DMS 273 (cell line): ENCODE data around the gene WBP2.
A peak's percentile ranks its signal among the peaks of the same experiment; 100 is the strongest.
"Not testable (repeated sequence)": the region's sequence is repeated elsewhere in the genome, so short reads cannot be mapped to it uniquely, and the experiment has no call there.

ENCODE experiments used
- DNase-seq: peaks from one replicate; lab custom pipeline; 2025; ENCODE audit not compliant: unreplicated experiment; lab: John Stamatoyannopoulos, UW

The WBP2 gene

DNA sequence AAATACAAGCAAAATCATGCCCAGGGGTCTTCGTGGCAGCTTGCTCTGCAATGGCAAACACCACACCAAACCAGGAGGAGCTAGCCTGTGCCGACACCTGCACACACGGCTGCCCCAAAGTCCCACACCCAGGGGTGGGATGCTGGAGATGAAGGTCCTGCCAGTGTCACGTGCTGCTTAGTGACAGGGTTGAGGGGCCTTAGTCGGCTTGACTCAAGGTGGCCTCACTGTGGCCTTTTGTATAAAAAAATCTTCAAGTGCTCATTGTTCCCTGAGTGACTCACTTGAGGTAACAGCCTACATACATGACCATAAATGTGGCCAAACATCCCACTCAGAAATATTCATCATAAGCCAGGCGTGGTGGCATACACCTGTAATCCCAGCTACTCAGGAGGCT lies 34.3 kb upstream of the WBP2 start:
- DNase-seq: no peak

DNA sequence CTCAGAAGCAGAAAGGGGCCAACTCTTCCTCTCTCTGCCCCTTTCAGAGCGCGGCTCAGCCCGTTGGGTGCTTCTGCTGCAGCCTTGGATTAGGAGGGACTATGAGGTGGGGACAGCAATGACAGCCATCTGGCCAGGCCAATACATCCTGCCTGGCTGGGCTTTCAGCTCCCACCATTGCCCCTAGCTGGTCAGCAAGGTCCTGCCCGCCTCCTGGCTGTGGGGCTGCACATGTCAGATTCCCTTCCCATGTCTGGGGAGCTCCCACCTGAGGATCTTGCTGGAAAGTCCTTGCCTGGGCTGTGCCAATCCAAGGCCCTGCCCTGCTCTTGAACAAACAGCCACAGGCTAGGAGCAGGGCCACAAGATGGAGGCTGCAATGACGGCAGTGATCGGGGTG lies 33.3 kb upstream of the WBP2 start:
- no peak for DNase-seq

DNA sequence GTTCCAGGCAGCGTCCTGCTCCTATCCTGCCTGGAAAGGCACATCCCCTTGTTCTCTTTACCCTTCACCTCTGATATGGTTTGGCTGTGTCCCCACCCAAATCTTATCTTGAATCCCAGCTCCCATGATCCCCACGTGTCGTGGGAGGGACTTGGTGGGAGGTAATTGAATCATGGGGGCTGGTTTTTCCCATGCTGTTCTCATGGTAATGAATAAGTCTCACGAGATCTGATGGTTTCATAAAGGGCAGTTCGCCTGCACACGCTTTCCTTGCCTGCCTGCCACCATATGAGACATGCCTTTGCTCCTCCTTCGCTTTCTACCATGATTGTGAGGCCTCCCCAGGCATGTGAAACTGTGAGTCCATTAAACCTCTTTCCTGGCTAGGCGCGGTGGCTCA lies 30.7 kb upstream of the WBP2 start:
- not testable (repeated sequence) for DNase-seq

DNA sequence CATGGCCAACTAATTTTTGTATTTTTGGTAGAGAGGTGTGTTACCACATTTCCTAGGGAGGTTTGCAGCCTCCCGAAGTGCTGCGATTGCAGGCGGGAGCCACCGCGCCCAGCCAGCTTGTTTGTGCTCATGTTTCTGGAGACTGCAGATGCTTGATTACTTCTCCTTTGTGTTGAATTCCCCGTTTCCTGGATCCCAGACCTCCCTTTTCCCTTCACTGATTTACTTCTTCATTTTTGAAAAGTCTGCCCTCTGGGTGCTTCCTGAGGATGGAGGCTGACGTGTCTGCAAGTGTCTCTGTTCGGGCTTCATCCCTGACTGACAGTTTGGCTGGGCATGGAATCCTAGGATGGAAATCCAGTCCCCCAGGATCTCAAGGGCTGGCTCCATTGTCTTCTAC lies 30.3 kb upstream of the WBP2 start:
- no peak for DNase-seq

DNA sequence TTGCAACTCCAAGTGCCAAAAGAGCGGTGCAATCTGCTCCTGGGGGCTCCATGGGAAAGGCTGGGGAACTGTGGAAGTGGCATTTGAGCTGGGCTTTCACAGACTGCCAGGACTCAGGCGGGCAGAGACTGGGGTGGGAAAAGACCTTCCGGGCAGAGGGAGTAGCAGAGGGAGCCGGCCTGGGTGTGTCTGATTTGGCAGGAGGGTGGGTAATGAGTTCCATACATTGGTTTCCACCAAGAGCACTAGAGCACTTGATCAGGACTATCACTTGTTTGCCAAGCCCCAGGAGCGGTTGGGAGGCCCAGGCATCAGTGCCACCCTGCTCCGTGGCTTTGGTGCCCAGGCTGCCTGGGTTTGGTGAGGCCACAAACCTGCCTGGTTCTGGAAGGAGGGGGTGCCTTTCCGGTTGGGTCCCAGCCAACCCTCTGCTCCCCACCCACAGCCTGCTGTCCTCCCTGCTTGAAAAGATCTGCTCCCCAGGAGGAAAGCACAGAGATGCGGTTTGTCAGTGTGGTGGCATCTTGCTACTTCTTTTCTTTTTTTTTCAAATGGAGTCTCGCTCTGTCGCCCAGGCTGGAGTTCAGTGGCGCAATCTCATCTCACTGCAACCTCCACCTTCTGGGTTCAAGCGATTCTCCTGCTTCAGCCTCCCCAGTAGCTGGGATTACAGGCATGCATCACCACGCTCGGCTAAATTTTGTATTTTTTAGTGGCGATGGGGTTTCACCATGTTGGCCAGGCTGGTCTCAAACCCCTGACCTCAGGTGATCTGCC lies 26.7 kb upstream of the WBP2 start:
- no peak for DNase-seq

DNA sequence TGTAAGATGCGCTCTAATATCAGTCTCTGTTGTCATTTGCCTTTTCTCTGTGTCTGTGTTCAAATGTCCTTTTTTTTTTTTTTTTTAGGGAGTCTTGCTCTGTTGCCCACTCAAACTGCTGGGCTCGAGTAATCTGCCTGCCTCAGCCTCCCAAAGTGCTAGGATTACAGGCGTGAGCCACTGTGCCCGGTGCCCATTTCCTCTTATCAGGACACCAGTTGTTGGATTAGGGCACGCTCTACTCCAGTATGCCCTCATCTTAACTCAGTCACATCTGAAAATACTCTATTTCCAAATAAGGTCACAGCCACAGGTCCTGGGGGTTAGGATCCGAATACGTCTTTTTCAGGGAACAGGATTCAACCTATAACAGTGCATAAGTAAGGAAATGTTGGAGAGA lies 25.1 kb upstream of the WBP2 start:
- DNase-seq: no peak

DNA sequence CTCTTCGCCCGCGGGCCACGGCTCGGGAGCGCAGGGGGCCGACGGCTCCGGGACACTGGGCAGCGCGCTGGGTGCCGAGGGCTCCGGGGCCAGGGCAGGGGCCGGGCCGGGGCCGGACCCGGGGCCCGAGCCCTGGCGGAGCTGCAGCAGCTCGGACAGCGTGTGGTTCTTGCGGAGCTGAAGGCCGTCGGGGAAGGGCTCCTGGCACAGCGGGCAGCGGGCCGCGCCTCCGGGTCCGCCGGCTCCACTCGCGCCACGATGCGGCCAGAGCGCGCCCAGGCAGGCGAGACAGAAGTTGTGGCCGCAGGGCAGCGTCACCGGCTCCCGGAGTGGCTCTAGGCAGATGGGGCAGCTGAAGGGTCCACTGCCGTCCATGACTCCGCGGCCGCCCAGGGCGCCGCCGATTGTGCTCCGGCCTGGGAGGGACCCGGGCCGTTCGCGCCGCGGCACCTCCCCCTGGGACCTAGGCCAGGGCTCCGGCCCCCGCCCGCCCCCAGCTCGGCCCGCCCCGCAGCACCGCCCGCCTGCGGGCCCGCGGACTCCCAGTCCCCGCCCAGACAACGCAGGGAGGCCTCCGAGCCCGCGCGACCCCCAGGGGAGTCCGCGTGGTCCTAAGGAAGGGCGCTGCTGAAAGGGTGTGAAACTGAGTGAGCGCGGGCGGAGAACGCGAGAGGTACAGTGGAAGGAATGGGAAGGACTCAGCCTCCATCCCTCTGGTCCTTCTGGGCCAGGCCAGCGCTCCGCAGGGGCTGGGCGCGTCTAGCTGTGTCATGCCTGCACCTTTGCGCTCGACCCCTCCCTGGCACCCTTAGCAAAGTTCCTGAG lies 23.3 kb upstream of the WBP2 start, which contains the start of gene TRIM47:
TSS of gene TRIM47 (minus strand) at position 408 of the 825 bp plus-strand sequence. CDS start at position 375, 33 bp downstream.
- DNase-seq: peak; percentile 50

DNA sequence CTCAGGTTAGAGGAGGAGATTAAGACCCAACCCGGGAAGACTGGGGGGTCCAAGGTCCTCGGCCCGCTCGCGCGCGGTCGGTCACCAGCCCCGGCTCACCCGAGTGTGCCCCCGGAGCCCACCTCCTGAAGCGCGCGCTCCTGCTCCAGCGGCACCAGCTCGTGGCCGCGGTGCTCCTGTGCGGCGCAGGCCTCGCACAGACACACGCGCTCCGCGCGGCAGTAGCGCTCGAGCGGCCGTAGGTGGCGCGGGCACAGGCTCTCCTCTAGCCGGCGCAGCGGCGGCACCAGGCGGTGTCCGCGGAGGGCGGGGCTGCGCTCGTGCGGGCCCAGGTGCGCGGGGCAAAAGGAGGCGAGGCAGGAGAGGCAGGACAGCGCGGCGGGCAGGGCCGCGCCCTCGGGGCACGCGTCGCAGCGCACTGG lies 22.6 kb upstream of the WBP2 start:
- DNase-seq: peak; percentile 88

DNA sequence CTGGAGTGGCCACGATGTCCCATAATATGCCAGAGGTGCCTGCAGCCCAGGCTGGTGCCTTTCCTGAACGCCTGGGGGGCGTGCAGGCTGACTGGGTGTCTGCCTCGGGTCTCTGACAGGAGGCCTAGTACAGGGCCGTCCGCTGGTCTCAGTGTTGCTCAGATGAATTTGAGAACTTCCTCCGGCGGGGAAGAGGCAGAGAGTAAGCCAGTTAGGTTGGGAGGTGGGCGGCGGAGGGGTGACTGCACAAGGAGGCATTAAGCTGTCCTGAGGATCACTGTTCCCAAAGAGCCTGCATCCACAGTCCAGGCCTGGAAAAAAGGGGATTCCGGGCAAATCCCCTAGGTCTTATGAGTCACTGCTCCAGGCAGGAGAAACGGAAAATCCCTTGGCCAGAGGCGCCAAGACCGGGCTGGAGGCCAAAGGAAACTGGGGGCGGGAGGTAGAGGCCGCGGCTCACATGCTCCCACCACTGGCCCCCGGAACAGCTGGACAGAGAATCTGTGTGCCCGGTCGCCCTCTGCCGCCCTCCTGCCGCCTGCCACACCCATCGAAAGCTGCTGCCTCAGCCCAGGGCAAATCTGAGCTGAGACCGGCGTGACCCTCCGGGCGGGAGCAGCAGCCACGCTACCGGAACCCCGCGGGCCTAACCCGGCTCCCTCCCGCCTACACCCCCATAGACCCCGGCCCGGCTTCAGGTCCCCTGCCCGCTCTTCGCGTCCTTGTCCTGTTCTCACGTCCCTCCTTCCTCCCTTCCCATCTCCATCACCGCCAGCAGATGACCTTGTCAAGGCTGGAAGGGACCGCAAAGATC lies 22.0 kb upstream of the WBP2 start:
- peak; percentile 76 for DNase-seq

DNA sequence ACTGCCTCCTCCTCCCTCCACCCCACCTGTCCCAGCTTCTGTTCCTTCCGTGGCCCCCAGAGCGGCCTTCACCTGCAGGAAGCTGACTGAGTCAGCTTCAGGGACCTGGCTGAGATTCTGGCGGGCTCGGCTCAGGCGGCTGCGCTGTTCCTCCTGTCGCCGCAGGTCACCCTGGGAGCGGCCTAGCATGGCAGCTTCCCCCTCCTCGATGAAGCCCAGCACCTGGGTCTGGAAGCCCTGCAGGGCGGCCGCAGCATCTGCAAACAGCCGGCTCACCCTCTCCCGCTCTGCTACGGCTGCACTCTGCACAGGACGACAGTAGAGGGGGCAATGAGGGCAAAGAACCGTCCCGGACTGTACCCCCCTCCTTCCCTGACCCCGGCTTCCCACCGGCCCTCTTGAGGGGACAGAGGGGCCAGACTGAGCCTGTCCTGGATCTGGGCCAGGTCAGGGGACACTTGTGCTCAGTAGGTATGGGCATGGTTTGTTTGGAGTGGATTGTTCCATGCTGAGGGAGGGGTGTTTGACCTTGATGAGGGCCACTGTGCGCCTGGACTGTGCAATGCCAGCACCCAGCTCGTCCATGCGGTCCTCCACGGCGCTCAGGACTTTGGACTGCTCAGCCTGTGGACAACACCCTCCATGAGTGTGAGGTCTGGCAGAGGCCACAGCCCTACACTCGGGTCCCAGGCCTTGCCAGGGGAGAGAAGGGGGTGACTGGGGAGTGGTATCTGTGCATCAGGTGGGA lies 21.2 kb upstream of the WBP2 start:
- peak; percentile 83 for DNase-seq

DNA sequence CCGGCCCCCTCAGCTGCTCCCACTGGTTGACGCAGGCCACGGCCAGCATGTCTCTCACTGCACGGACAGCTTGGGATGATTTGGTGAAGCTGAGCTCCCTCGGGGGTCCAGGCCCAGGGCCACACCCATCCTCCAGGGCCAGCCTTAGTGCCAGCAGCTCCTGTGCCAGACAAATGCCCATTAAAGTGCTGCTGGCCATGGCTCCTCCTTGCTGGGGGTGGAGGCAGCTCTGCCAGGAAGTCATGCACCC lies 20.7 kb upstream of the WBP2 start:
- no peak for DNase-seq

DNA sequence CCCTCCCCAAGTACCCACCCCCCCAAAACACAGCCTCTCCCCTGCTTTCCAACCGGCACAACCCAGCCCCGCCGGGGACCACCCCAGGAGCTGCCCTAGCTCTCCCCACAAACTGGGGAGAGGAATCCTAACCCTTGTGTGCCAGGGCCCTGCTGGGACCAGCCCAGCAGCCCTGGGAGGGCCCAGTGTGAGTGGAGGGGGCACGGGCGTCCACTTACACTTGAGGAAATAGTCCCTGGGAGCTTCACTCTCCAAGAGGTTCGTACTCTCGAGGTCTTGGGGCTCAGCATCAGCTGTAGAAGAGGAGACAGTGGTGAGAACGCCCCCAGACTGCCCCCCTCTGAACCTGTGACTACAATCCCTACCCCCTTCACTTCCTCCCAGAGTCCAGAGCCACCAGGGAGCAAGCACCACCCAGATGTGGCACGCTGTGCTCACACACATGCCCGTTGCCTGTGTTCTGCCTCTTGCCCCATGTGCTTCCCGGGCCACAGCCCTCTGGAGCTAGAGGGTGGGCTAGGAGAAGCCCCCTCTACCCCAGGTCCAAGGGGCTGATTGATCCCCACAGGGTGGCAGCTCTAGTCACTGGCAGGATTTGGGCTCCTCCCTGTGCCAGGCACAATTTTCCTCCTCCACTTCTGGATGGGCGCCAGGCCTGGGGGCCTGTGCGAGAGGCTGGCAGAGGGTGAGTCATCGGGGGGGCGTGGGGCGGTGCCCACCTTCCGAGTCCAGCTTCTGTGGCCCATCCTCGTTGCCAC lies 20.2 kb upstream of the WBP2 start:
- peak; percentile 65 for DNase-seq

DNA sequence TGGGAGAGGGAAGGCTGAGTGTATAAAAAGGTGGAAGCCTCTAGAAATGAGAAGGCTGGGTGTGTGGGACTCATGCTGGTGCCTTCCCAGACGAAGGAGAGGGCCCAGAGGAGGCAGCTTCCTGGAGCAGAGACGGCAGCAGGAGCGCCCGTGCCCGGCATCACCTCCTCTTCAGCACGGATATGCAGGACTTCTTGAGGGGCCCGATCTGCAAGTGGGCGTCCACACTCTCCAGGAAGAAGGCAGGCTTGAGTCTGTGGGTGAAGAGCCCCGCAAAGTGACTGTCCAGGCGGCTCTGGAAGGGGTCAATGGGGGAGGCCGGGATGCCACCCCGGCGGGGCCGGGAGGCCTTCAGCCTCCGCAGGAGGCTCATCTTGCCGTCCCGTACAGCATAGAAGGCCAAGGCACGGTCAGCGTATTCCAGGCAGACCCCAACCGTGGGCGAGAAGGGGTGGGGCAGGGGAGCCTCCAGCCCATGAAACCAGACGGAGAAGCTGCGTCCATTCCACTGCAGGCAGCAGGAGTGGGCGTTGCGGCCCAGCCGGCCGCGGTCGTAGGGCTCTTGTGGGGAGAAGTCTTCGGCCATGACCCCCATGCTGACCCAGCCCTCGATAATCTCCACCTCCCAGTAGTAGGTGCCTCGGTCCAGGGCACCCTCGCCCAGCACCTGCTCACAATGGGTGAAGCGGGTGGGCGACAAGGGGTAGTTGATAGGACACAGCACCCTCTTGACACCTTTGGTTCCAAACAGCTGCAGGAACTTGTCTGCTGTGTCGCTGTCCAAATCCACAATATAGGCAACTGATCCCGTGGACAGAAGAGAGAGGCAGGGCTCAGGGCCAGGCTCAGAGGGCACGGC lies 19.4 kb upstream of the WBP2 start:
- DNase-seq: no peak

DNA sequence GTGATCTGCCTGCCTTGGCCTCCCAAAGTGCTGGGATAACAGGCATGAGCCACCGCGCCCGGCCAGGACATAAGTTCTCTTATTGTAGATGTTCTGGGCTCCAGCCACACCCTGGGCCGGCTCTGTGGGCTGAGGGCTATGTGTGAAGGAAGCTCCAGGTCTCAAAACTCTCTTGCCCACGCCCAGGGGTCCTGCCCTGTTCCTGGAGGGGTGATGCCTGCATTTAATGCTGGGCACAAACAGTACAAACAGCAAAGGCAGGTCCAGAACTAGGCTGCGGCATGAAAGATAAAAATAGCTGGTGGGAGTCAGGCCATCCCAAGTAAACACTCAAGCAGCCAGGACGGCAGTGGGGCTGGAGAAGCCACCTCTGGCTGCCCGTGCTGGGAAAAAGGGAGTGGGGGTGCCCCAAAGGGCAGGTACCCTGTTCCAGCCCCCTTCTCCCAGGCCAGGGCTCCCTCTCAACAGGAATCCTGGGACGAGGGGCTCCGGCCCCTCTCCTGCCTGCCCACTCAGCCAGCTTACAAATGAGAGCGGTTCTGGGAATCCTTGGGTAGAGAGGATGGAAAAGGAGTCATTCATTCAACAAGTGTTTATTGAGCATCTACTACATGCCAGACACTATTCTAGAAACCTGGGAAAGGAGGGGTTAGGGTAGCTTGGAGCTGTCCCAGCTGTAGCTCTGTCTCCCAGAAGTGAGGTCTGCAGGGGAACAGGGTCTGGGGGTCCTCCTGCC lies 18.6 kb upstream of the WBP2 start:
- DNase-seq: no peak

DNA sequence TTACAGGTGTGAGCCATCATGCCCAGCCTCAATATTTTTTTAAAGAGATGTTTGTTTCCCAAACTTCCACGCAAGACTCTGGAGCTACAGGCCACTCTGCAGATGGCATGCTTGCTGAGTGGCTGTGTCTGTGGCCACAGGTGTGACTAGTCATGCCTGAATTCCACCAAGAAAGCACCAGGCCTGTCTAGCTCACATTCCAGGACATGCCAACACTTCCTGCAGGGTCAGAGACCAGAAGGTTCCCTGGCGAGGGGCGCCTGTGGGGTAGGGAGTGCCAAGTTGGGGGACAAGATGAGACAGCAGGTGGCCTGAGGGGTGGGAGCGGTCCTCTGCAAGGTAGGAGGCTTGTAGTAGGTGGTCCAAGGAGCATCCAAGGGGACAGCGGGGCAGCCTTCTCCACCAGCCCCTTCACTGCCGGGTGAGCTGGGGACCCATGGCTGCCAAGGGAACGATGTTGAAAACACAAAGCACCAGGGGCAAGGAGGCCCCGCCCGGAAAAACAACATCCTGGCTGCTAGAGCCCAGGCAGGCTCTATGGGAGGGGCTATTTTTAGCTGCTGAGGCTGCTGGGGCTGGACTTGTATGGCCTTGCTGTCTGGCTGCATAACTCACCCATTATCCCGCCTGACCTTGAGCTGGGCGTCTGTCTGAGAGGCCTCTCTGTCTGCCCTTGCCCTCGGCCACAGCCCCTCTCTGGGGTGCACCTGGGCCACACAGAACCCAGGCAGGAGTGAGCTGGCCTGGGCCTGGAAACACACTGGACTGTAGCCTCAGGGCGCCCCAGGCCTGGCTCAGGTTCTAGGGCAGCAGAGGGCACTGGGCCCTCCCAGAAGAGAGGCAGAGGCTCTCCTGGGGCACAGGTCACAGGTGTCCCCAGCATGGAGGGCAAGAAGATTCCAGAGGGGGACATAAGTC lies 17.6 kb upstream of the WBP2 start:
- peak; percentile 54 for DNase-seq

DNA sequence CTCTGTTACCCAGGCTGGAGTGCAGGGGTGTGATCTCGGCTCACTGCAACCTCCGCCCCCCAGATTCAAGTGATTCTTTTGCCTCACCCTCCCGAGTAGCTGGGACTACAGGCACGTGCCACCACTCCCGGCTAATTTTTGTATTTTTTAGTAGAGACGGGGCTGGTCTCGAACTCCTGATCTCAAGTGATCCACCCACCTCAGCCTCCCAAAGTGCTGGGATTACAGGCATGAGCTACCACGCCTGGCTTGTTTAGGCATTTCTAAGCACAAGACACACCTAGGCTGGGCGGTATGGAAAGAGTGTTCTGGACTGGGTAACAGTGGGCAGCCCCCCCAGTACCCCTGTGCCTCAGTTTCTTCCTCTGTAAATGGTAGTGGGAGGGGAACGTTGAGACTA lies 15.1 kb upstream of the WBP2 start:
- not testable (repeated sequence) for DNase-seq

DNA sequence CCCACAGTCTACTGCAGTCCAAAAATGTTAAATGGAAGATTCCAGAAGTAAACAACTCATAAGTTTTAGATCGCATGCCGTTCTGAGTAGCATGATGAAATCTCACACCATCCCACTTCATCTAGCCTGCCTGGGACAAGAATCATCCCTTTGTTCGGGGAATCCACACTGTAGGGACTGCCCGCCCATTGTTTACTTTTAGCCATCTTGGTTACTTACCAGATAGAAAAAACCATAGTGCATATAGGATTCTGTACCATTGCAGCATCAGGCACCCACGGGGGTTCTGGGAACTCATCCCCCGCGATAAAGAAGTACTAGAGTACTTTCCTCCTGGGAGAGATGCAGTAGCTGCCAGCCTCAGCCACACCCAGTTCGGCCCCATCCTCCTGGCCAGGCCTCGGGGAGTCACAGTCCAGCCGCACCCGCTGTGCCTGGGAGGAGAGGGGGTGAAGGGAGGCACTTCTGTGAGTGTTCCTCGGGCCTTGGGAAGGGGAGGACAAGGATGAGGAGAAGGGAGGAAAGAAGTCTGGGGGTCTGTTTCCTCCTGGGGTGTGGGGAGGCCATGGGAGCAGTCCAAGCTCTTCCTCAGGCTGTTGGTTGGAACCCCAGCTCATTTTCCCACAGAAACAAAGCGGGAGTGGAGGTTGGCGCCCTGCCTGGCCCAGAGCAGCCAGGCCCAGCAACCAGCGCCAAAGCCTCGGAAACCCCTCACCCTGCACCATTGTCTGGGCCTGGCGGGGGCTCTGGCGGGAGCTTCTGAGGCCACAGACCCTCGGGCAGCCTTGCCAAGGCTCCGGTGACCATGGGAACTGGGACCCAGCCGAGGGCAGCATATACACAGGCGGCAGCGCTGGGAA lies 14.4 kb upstream of the WBP2 start:
- DNase-seq: no peak
